ENCODE data around the gene LRRC8B. TPM values are rescaled to one million over a fixed set of nuclear protein-coding genes. Genes with fewer than 3 reads are reported as not detected.

Gene LRRC8B
- total RNA-seq, 2 donors from 2014 or later: 39.2 to 39.4 TPM

- peaks cover 20% of the 10 kb centered on the region for H3K4me1 Mint-ChIP-seq
- H3K36me3 Mint-ChIP-seq (ENCODE audit: low read depth): peaks cover 2% of the 10 kb centered on the region
- no peaks in the 10 kb centered on the region for H3K27me3 Mint-ChIP-seq (ENCODE audit: insufficient read depth)
- no peaks in the 10 kb centered on the region for H3K36me3 ChIP-seq (ENCODE audit: control insufficient read depth, insufficient read depth, low read length)
- 92 to 94% methylated on average over 2 to 3 of the region's 3 CpGs for WGBS, 2 experiments (ENCODE audit: insufficient coverage in 1 of 2, insufficient read length in 1 of 2)
- no peak overlapping the region for H3K4me3 ChIP-seq (ENCODE audit: low read length)
- H3K9me3 ChIP-seq (ENCODE audit: control insufficient read depth, low read length): no peaks in the 10 kb centered on the region
- no peak overlapping the region for H3K4me3 Mint-ChIP-seq
- H3K9ac ChIP-seq (ENCODE audit: extremely low read depth, low read length, poor library complexity, severe bottlenecking): no peak overlapping the region
- H3K4me1 ChIP-seq (ENCODE audit: control insufficient read depth, insufficient read depth, low read length): peaks cover 11% of the 10 kb centered on the region
- no peak for TF ChIP-seq CTCF (conservative IDR thresholded peaks at IDR 0.05)
- no peaks in the 10 kb centered on the region for H3K27me3 ChIP-seq (ENCODE audit: control insufficient read depth, insufficient read depth, low read length, poor library complexity, severe bottlenecking)
- no peak overlapping the region for H3K27ac ChIP-seq (ENCODE audit: low read depth, low read length)
- no peak for DNase-seq
- H3K9me3 Mint-ChIP-seq: no peaks in the 10 kb centered on the region
- H3K27ac Mint-ChIP-seq: no peak overlapping the region
Observed at GRCh38 chr1:89546082-89546889, 21.7 kb downstream of the LRRC8B start.

- Histone ChIP-seq H3K9me3 (ENCODE audit: control insufficient read depth, low read length) (no peaks in the 10 kb centered on the region), H3K4me3 (ENCODE audit: low read length) (no peak overlapping the region), H3K9ac (ENCODE audit: extremely low read depth, low read length, poor library complexity, severe bottlenecking) (no peak overlapping the region), H3K27me3 (ENCODE audit: control insufficient read depth, insufficient read depth, low read length, poor library complexity, severe bottlenecking) (no peaks in the 10 kb centered on the region), H3K4me1 (ENCODE audit: control insufficient read depth, insufficient read depth, low read length) (peaks cover 11% of the 10 kb centered on the region), H3K27ac (ENCODE audit: low read depth, low read length) (no peak overlapping the region), H3K36me3 (ENCODE audit: control insufficient read depth, insufficient read depth, low read length) (no peaks in the 10 kb centered on the region)
- Mint-ChIP-seq H3K36me3 (ENCODE audit: low read depth) (peaks cover 2% of the 10 kb centered on the region), H3K9me3 (no peaks in the 10 kb centered on the region), H3K4me1 (peaks cover 20% of the 10 kb centered on the region), H3K4me3 (no peak overlapping the region), H3K27me3 (ENCODE audit: insufficient read depth) (no peaks in the 10 kb centered on the region), H3K27ac (no peak overlapping the region)
- DNase-seq: no peak
- no peak for TF ChIP-seq CTCF (conservative IDR thresholded peaks at IDR 0.05)
Observed at GRCh38 chr1:89546934-89547562, 22.4 kb downstream of the LRRC8B start.

GRCh38 chr1:89547563-89548116, 23.0 kb downstream of the LRRC8B start:
- Mint-ChIP-seq H3K27me3 (ENCODE audit: insufficient read depth) (no peaks in the 10 kb centered on the region), H3K9me3 (no peaks in the 10 kb centered on the region), H3K4me3 (no peak overlapping the region), H3K4me1 (peaks cover 20% of the 10 kb centered on the region), H3K36me3 (ENCODE audit: low read depth) (peaks cover 2% of the 10 kb centered on the region), H3K27ac (no peak overlapping the region)
- no peaks in the 10 kb centered on the region for H3K27me3 ChIP-seq (ENCODE audit: control insufficient read depth, insufficient read depth, low read length, poor library complexity, severe bottlenecking)
- WGBS, 2 experiments (ENCODE audit: insufficient coverage in 1 of 2, insufficient read length in 1 of 2): 100% methylated on average over 2 of the region's 2 CpGs
- TF ChIP-seq CTCF (conservative IDR thresholded peaks at IDR 0.05): no peak
- no peaks in the 10 kb centered on the region for H3K9me3 ChIP-seq (ENCODE audit: control insufficient read depth, low read length)
- H3K9ac ChIP-seq (ENCODE audit: extremely low read depth, low read length, poor library complexity, severe bottlenecking): no peak overlapping the region
- H3K27ac ChIP-seq (ENCODE audit: low read depth, low read length): no peak overlapping the region
- H3K4me3 ChIP-seq (ENCODE audit: low read length): no peak overlapping the region
- H3K4me1 ChIP-seq (ENCODE audit: control insufficient read depth, insufficient read depth, low read length): peaks cover 11% of the 10 kb centered on the region
- peaks cover 4% of the 10 kb centered on the region for H3K36me3 ChIP-seq (ENCODE audit: control insufficient read depth, insufficient read depth, low read length)
- no peak for DNase-seq
